H1 (cell line): ENCODE data around the gene ATP6V1G1. TPM values are rescaled to one million over a fixed set of nuclear protein-coding genes. Genes with fewer than 3 reads are reported as not detected.

ENCODE experiments used
- CTCF ChIA-PET: fragments of 300-600 bp; sonication (Branson Sonifier 250); formaldehyde crosslinking; loops from one replicate; lab custom pipeline; 2021; ENCODE audit not compliant: partially characterized antibody; lab: Charles Lee
- POLR2A ChIA-PET: fragments of 300-600 bp; sonication (Branson Sonifier 250); formaldehyde crosslinking; loops from one replicate; lab custom pipeline; 2021; ENCODE audit warnings: inconsistent platforms; ENCODE audit not compliant: partially characterized antibody; lab: Charles Lee
- DNase-seq, 2 experiments: peaks; one replicate each; pipeline versions ENCODE4 v3.0.0 to v3.0.0-alpha.2; 2010 to 2022; ENCODE audit warnings: low spot score in 2 of 2, low read depth in 1 of 2, mixed read lengths in 1 of 2
- FAIRE-seq: peaks from 2 replicates; lab custom pipeline; 2011; peaks lifted over from hg19 to GRCh38; lab: Jason Lieb, UNC
- H2AFZ ChIP-seq: 2 replicates; pipeline ENCODE4 v1.8.1; 2012; ENCODE audit warnings: low read length, inconsistent platforms
- H2AK5ac ChIP-seq: 2 replicates; pipeline ENCODE4 v1.6.1; 2013; ENCODE audit warnings: low read depth, low read length
- H2BK120ac ChIP-seq: replicated peaks from 2 replicates; pipeline ENCODE3; 2013; ENCODE audit warnings: low read depth, low read length, inconsistent platforms
- H2BK12ac ChIP-seq: 2 replicates; pipeline ENCODE4 v1.6.1; 2013; ENCODE audit warnings: low read depth, low read length
- H2BK15ac ChIP-seq: 2 replicates; pipeline ENCODE4 v1.6.1; 2013; ENCODE audit warnings: low read length
- H2BK20ac ChIP-seq: 2 replicates; pipeline ENCODE4 v1.6.1; 2013; ENCODE audit warnings: low read length
- H2BK5ac ChIP-seq: 2 replicates; pipeline ENCODE4 v1.6.1; 2013; ENCODE audit warnings: low read depth, low read length
- H3K14ac ChIP-seq: 2 replicates; pipeline ENCODE4 v1.6.1; 2013; ENCODE audit warnings: inconsistent platforms; ENCODE audit not compliant: insufficient read length
- H3K18ac ChIP-seq: 2 replicates; pipeline ENCODE4 v1.6.1; 2013; ENCODE audit warnings: low read length; ENCODE audit errors: extremely low read depth
- H3K23ac ChIP-seq: 2 replicates; pipeline ENCODE4 v1.6.1; 2013; ENCODE audit warnings: inconsistent platforms; ENCODE audit not compliant: insufficient read length
- H3K23me2 ChIP-seq: 2 replicates; pipeline ENCODE4 v1.6.1; 2013; ENCODE audit warnings: low read depth, low read length
- H3K27ac ChIP-seq: 2 replicates; pipeline ENCODE4 v1.6.1; 2011; ENCODE audit warnings: low read depth, low read length, inconsistent platforms
- H3K27me3 ChIP-seq, 4 experiments: replicated peaks in 1 of 4; 1 replicate in 1 of 4; 2 replicates in 3 of 4; pipeline versions ENCODE4 v1.6.1 to v1.8.1; 2011 to 2013; ENCODE audit warnings: low read length in 3 of 4, mild to moderate bottlenecking in 3 of 4, inconsistent platforms in 2 of 4, mixed read lengths in 2 of 4, moderate library complexity in 1 of 4; ENCODE audit not compliant: control insufficient read depth in 3 of 4, insufficient read depth in 3 of 4; ENCODE audit errors: extremely low read depth in 1 of 4
- H3K36me3 ChIP-seq, 4 experiments: 2 replicates each; pipeline versions ENCODE4 v1.6.1 to v1.8.1; 2011 to 2013; ENCODE audit warnings: mild to moderate bottlenecking in 4 of 4, low read length in 3 of 4, moderate library complexity in 2 of 4, control low read depth in 1 of 4, inconsistent platforms in 1 of 4; ENCODE audit not compliant: insufficient read depth in 4 of 4, control insufficient read depth in 2 of 4
- H3K4ac ChIP-seq: replicated peaks from 2 replicates; pipeline ENCODE3; 2013; ENCODE audit warnings: low read length, low read depth, mixed read lengths, inconsistent platforms; ENCODE audit not compliant: insufficient read length
- H3K4me1 ChIP-seq, 4 experiments: replicated peaks in 1 of 4; 1 replicate in 1 of 4; 2 replicates in 3 of 4; pipeline versions ENCODE4 v1.6.1 to v1.8.1; 2011 to 2013; ENCODE audit warnings: low read length in 3 of 4, inconsistent platforms in 2 of 4, mixed read lengths in 1 of 4; ENCODE audit not compliant: insufficient read depth in 4 of 4, control insufficient read depth in 3 of 4
- H3K4me2 ChIP-seq, 2 experiments: 2 replicates each; pipeline versions ENCODE4 v1.6.1 to v1.8.1; 2011 to 2013; ENCODE audit warnings: low read depth in 2 of 2, low read length in 2 of 2, control low read depth in 1 of 2, inconsistent platforms in 1 of 2, mild to moderate bottlenecking in 1 of 2; ENCODE audit not compliant: insufficient read depth in 1 of 2
- H3K4me3 ChIP-seq, 4 experiments: fragments of 200-600, 300-600 bp in 1 of 4; sonication (generic), shearing (Covaris generic), sonication (Bioruptor Twin) in 1 of 4; 2 replicates each; pipeline versions ENCODE4 v1.5.1 to v1.8.1; 2011 to 2016; ENCODE audit warnings: low read length in 4 of 4, low read depth in 3 of 4, control low read depth in 2 of 4, inconsistent platforms in 2 of 4, mild to moderate bottlenecking in 2 of 4, mixed read lengths in 1 of 4, moderate library complexity in 1 of 4; ENCODE audit not compliant: insufficient read depth in 2 of 4; ENCODE audit errors: extremely low read depth in 1 of 4
- H3K56ac ChIP-seq: replicated peaks from 2 replicates; pipeline ENCODE3; 2013; ENCODE audit warnings: low read depth, mild to moderate bottlenecking, mixed read lengths, low read length, inconsistent platforms; ENCODE audit not compliant: insufficient read length
- H3K79me1 ChIP-seq: 2 replicates; pipeline ENCODE4 v1.6.1; 2013; ENCODE audit warnings: low read depth, low read length, control low read depth
- H3K79me2 ChIP-seq, 2 experiments: 2 replicates each; pipeline versions ENCODE4 v1.6.1 to v1.8.1; 2012 to 2013; ENCODE audit warnings: low read length in 2 of 2, mild to moderate bottlenecking in 2 of 2, inconsistent platforms in 1 of 2; ENCODE audit not compliant: insufficient read depth in 2 of 2, control insufficient read depth in 1 of 2
- H3K9ac ChIP-seq, 4 experiments: replicated peaks in 1 of 4; 1 replicate in 1 of 4; 2 replicates in 3 of 4; pipeline versions ENCODE4 v1.6.1 to v1.8.1; 2011 to 2013; ENCODE audit warnings: low read depth in 3 of 4, low read length in 3 of 4, control low read depth in 2 of 4, mild to moderate bottlenecking in 2 of 4, moderate library complexity in 2 of 4, inconsistent platforms in 1 of 4; ENCODE audit errors: extremely low read depth in 1 of 4
- H3K9me3 ChIP-seq, 2 experiments: 2 replicates each; pipeline versions ENCODE4 v1.6.1 to v1.8.1; 2012 to 2013; ENCODE audit warnings: mild to moderate bottlenecking in 2 of 2, moderate library complexity in 2 of 2, control low read depth in 1 of 2, inconsistent platforms in 1 of 2, low read depth in 1 of 2, low read length in 1 of 2, mixed read lengths in 1 of 2; ENCODE audit not compliant: insufficient read depth in 2 of 2
- H4K20me1 ChIP-seq, 2 experiments: replicated peaks in 1 of 2; 2 replicates each; pipeline versions ENCODE3 to v1.8.1; 2011 to 2013; ENCODE audit warnings: inconsistent platforms in 2 of 2, low read length in 2 of 2, mild to moderate bottlenecking in 1 of 2; ENCODE audit not compliant: insufficient read depth in 2 of 2, control insufficient read depth in 1 of 2
- H4K5ac ChIP-seq: 2 replicates; pipeline ENCODE4 v1.6.1; 2013; ENCODE audit warnings: low read length, low read depth, mixed read lengths, inconsistent platforms; ENCODE audit not compliant: insufficient read length
- H4K8ac ChIP-seq: 2 replicates; pipeline ENCODE4 v1.8.0; 2013; ENCODE audit warnings: mild to moderate bottlenecking, moderate library complexity, low read length, inconsistent platforms; ENCODE audit not compliant: insufficient read depth; ENCODE audit errors: extremely low read depth
- H4K91ac ChIP-seq: replicated peaks from 2 replicates; pipeline ENCODE3; 2013; ENCODE audit warnings: low read length, mixed read lengths, inconsistent platforms; ENCODE audit not compliant: insufficient read length
- whole genome bisulfite sequencing, 2 experiments: shearing (Covaris generic) in 1 of 2; methylation state at CpG; one replicate each; pipeline versions ENCODE4 v1.1.6 to v1.1.7; 2013 to 2015; ENCODE audit warnings: low lambda C conversion rate in 2 of 2, mixed read lengths in 2 of 2, inconsistent platforms in 1 of 2, low coverage in 1 of 2, missing lambda C conversion rate in 1 of 2; ENCODE audit not compliant: insufficient replicate concordance in 2 of 2, insufficient coverage in 1 of 2, insufficient read length in 1 of 2; ENCODE audit errors: extremely low coverage in 1 of 2, missing lambda C conversion rate in 1 of 2; 5-methylcytosine and 5-hydroxymethylcytosine counted together
- polyA plus RNA-seq, 7 experiments: library from polyadenylated mRNA; depleted of rRNA in 3 of 7; stranded (reverse) in 5 of 7; unstranded in 2 of 7; fragments of >200 nt in 5 of 7; fragments of 200-250 nt in 2 of 7; gene quantifications; 1 replicate in 5 of 7; 2 replicates in 1 of 7; 4 replicates in 1 of 7; pipeline versions ENCODE4 v1.2.1 to v1.2.3, GENCODE V29; 2011 to 2013; ENCODE audit warnings: missing spikeins in 2 of 7, mixed read lengths in 2 of 7
- total RNA-seq: library from RNA; stranded (reverse); fragmentation: NEBNext Ultra II Directional; extraction: Animal tissue kit (Norgen Biotek cat#: 25700); gene quantifications from 2 replicates; pipeline ENCODE4 v1.2.1, GENCODE V29; 2021

The ATP6V1G1 gene
- total and polyA plus RNA-seq, 2 of the 8 experiments (the other 6 are each of a cell fraction or from before 2014, with no cell fraction given): 112 to 124 TPM

DNA sequence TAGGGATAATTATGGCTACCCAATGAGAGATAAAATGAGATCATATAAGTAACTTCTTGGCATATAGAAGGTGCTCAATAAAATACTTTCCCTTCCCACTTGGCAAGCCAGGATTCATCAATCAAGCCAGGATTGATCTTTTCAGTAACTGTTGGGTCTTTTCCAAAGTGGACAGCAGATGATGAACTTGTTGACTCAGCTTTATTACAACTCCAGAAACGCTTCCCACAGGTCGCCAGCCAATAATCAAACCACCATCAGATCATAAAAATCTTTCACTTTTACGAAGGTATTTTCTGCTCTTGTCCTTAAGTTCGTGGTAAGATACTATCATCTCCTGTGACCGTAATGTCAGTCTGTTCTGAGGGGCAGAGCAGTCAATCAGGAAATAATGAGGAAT is 42.5 kb upstream of the ATP6V1G1 start:
- Histone ChIP-seq H4K8ac (no peak overlapping the region), H2BK12ac (no peak overlapping the region), H4K5ac (no peak overlapping the region), H3K4me2 (no peak overlapping the region), H2BK15ac (no peak overlapping the region), H2BK120ac (no peak overlapping the region), H3K36me3 (no peaks in the 10 kb centered on the region), H4K20me1 (no peaks in the 10 kb centered on the region), H3K27ac (no peak overlapping the region), H3K23me2 (no peaks in the 10 kb centered on the region), H3K23ac (no peak overlapping the region), H3K4me1 (no peaks in the 10 kb centered on the region), H3K9me3 (no peaks in the 10 kb centered on the region), H2AFZ (no peak overlapping the region), H4K91ac (no peak overlapping the region), H3K4me3 (no peak overlapping the region), H3K14ac (no peak overlapping the region), H3K18ac (no peak overlapping the region), H2BK5ac (no peak overlapping the region), H3K79me1 (no peaks in the 10 kb centered on the region; the same call in 1 of the 2 replicates), H3K27me3 (0 out of 7 replicates have a peak, but pooled peaks cover 0 to 3% (median 0%) of the 10 kb centered on the region in 4 experiments), H2BK20ac (no peak overlapping the region), H2AK5ac (no peak overlapping the region), H3K9ac (no peak overlapping the region), H3K4ac (no peak overlapping the region), H3K56ac (no peak overlapping the region), H3K79me2 (no peaks in the 10 kb centered on the region)
- 86% methylated on average over 5 of the region's 5 CpGs; no CpG with 5 or more reads in 1 of the 2 experiments for WGBS, 2 experiments
- FAIRE-seq (no peak), DNase-seq (no peak)
- ChIA-PET POLR2A (no interaction called here), CTCF (interaction anchor here (0.6 to 1.8 kb wide), 4 partner anchors 110 to 641 kb away, joined by 3 to 5 read pairs (median 4); partner anchors contain the start of gene TEX48)
